ENCODE results near the gene SH3YL1.
"Not testable (repeated sequence)": the region's sequence is repeated elsewhere in the genome, so short reads cannot be mapped to it uniquely, and the experiment has no call there.

DNA sequence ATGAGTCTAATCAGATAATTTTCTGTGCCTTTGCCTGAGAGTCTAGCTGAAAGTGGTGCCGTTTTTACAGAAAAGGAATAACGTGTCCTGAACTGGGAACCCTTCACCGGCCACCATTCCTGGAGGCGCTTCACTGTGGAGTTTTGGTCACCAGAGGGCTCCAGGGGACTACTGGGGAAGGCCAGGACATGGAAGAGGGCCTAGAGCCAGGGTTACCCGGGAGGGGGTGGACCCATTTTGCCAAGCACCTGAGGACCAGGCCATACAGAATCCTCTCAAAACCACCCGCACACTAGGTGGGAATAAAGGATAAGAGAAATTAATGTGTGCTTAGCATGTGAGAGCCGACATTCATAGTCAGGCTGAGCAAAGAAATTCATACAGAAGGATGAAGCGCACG lies 91.7 kb downstream of the SH3YL1 start:
- TF ChIP-seq, protein P1, sequence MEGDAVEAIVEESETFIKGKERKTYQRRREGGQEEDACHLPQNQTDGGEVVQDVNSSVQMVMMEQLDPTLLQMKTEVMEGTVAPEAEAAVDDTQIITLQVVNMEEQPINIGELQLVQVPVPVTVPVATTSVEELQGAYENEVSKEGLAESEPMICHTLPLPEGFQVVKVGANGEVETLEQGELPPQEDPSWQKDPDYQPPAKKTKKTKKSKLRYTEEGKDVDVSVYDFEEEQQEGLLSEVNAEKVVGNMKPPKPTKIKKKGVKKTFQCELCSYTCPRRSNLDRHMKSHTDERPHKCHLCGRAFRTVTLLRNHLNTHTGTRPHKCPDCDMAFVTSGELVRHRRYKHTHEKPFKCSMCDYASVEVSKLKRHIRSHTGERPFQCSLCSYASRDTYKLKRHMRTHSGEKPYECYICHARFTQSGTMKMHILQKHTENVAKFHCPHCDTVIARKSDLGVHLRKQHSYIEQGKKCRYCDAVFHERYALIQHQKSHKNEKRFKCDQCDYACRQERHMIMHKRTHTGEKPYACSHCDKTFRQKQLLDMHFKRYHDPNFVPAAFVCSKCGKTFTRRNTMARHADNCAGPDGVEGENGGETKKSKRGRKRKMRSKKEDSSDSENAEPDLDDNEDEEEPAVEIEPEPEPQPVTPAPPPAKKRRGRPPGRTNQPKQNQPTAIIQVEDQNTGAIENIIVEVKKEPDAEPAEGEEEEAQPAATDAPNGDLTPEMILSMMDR (IDR thresholded peaks at IDR 0.05): peak in 1 of 3 donors; percentile 25
- TF ChIP-seq POLR2A, EP300 (IDR thresholded peaks at IDR 0.05): not testable (repeated sequence)

All from ovary (tissue), 3 donors.